Lower leg skin (tissue), 3 donors: ENCODE data around the gene LMBRD1.

Experiments used
- CTCF ChIP-seq, 3 donors: fragments of 450-650 bp; IDR thresholded peaks; one replicate each; pipeline ENCODE4 v1.5.1; 2016; ENCODE audit warnings: antibody characterized with exemption in 3 of 3, mild to moderate bottlenecking in 3 of 3, moderate library complexity in 2 of 3
- POLR2A ChIP-seq, 2 donors: fragments of 450-650 bp; IDR thresholded peaks; one replicate each; pipeline ENCODE4 v1.6.1; 2016 to 2017; ENCODE audit warnings: antibody characterized with exemption in 2 of 2, mild to moderate bottlenecking in 1 of 2, moderate library complexity in 1 of 2

- TF ChIP-seq CTCF (IDR thresholded peaks at IDR 0.05) = no peak
- no peak for TF ChIP-seq POLR2A (IDR thresholded peaks at IDR 0.05)
Observed at GRCh38 chr6:69816026-69816425, 19.2 kb upstream of the LMBRD1 start.
